CD4-positive, alpha-beta T cell treated with Interleukin-17A for 4 hours (primary cell): ENCODE measurements around the gene IFNL2.
"Not testable (repeated sequence)": the region's sequence is repeated elsewhere in the genome, so short reads cannot be mapped to it uniquely, and the experiment has no call there.

Experiments used
- DNase-seq: peaks from one replicate; pipeline ENCODE4 v3.0.0-alpha.2; 2020; ENCODE audit warnings: mixed read lengths

Gene IFNL2

GRCh38 chr19:39268085-39268484, at the start of gene IFNL2:
Gene IFNL2 (plus strand): TSS chr19:39268396. CDS start chr19:39268569, 173 bp downstream.
- not testable (repeated sequence) for DNase-seq

- DNase-seq = not testable (repeated sequence)
Measured at GRCh38 chr19:39219108-39219507, 49.1 kb upstream of the IFNL2 start.

GRCh38 chr19:39223703-39224279, 44.4 kb upstream of the IFNL2 start:
- DNase-seq = no peak

- no peak for DNase-seq
Measured at GRCh38 chr19:39224910-39225309, 43.3 kb upstream of the IFNL2 start.

- no peak for DNase-seq
Measured at GRCh38 chr19:39230096-39230764, 38.0 kb upstream of the IFNL2 start.

GRCh38 chr19:39232708-39233107, 35.5 kb upstream of the IFNL2 start:
- no peak for DNase-seq

GRCh38 chr19:39236527-39236926, 31.7 kb upstream of the IFNL2 start:
- peak; percentile 42 for DNase-seq

- DNase-seq = peak; percentile 65
Measured at GRCh38 chr19:39237200-39238184, 30.7 kb upstream of the IFNL2 start.

- DNase-seq = no peak
Measured at GRCh38 chr19:39238209-39238608, 30.0 kb upstream of the IFNL2 start.

- DNase-seq = no peak
Measured at GRCh38 chr19:39238944-39239343, 29.3 kb upstream of the IFNL2 start.

- no peak for DNase-seq
Measured at GRCh38 chr19:39240421-39240820, 27.8 kb upstream of the IFNL2 start.

GRCh38 chr19:39243741-39244140, 24.5 kb upstream of the IFNL2 start:
- DNase-seq = not testable (repeated sequence)

GRCh38 chr19:39244410-39245100, 23.6 kb upstream of the IFNL2 start, which contains the start of gene IFNL3:
Gene IFNL3 (minus strand): TSS chr19:39245006. CDS start chr19:39244967, 39 bp downstream.
- DNase-seq = not testable (repeated sequence)

- not testable (repeated sequence) for DNase-seq
Measured at GRCh38 chr19:39245166-39245565, 23.0 kb upstream of the IFNL2 start.

GRCh38 chr19:39246951-39247669, 21.1 kb upstream of the IFNL2 start:
- peak; percentile 63 for DNase-seq

GRCh38 chr19:39247701-39248664, 20.2 kb upstream of the IFNL2 start:
- DNase-seq = no peak

GRCh38 chr19:39248806-39249205, 19.4 kb upstream of the IFNL2 start, which contains the start of gene IFNL4:
Gene IFNL4 (minus strand): TSS chr19:39248856.
- DNase-seq = no peak

- no peak for DNase-seq
Measured at GRCh38 chr19:39251081-39251480, 17.1 kb upstream of the IFNL2 start.

GRCh38 chr19:39251846-39252245, 16.4 kb upstream of the IFNL2 start:
- DNase-seq = no peak

GRCh38 chr19:39252458-39252857, 15.7 kb upstream of the IFNL2 start:
- no peak for DNase-seq
